Measurements from ENCODE around the gene RHOA. TPM values are rescaled to one million over a fixed set of nuclear protein-coding genes. Genes with fewer than 3 reads are reported as not detected.

The RHOA gene
- total and polyA plus RNA-seq, 2 of the 13 experiments (the other 11 are each of a cell fraction or from before 2014, with no cell fraction given) = 131 to 177 TPM

GRCh38 chr3:49421890-49422378, 10.2 kb upstream of the RHOA start (continued):
- no peak for TF ChIP-seq TBX2 (CRISPR knock-in tag; IDR thresholded peaks at IDR 0.05; ENCODE audit: borderline replicate concordance)
- no peak for TF ChIP-seq CCDC6 (CRISPR knock-in tag; IDR thresholded peaks at IDR 0.05)
- no peak for TF ChIP-seq ZNF572 (CRISPR knock-in tag; IDR thresholded peaks at IDR 0.05)
- TF ChIP-seq ZBTB42 (CRISPR knock-in tag; IDR thresholded peaks at IDR 0.05) = no peak
- TF ChIP-seq ZNF329 (CRISPR knock-in tag; IDR thresholded peaks at IDR 0.05; ENCODE audit: low read depth) = no peak
- no peak for TF ChIP-seq ZNF841 (CRISPR knock-in tag; IDR thresholded peaks at IDR 0.05; ENCODE audit: borderline replicate concordance)
- no peak for TF ChIP-seq CBX2 (IDR thresholded peaks at IDR 0.05; ENCODE audit: low read depth, low read length)
- no peak for TF ChIP-seq CBX2 (CRISPR knock-in tag; IDR thresholded peaks at IDR 0.05; ENCODE audit: low read depth)
- no peak for TF ChIP-seq ZNF891 (CRISPR knock-in tag; IDR thresholded peaks at IDR 0.05)
- no peak for TF ChIP-seq ZBTB34 (CRISPR knock-in tag; IDR thresholded peaks at IDR 0.05)
- no peak for TF ChIP-seq ZBTB39 (CRISPR knock-in tag; IDR thresholded peaks at IDR 0.05)
- no peak for TF ChIP-seq PCBP1 (IDR thresholded peaks at IDR 0.05; ENCODE audit: borderline replicate concordance, low read depth, low read length)
- no peak for TF ChIP-seq EEA1 (CRISPR knock-in tag; IDR thresholded peaks at IDR 0.05; ENCODE audit: borderline replicate concordance)
- no peak for TF ChIP-seq KLF9 (CRISPR knock-in tag; IDR thresholded peaks at IDR 0.05; ENCODE audit: low read depth)
- no peak for TF ChIP-seq ARNTL (CRISPR knock-in tag; IDR thresholded peaks at IDR 0.05)
- TF ChIP-seq CENPX (CRISPR knock-in tag; IDR thresholded peaks at IDR 0.05) = no peak
- TF ChIP-seq ATRX (CRISPR knock-in tag; IDR thresholded peaks at IDR 0.05; ENCODE audit: borderline replicate concordance) = no peak
- TF ChIP-seq ZSCAN30 (CRISPR knock-in tag; IDR thresholded peaks at IDR 0.05) = no peak
- no peak for TF ChIP-seq TERF1 (CRISPR knock-in tag; IDR thresholded peaks at IDR 0.05)
- no peak for TF ChIP-seq MTERF4 (CRISPR knock-in tag; IDR thresholded peaks at IDR 0.05)
- no peak for TF ChIP-seq ZNF138 (CRISPR knock-in tag; IDR thresholded peaks at IDR 0.05; ENCODE audit: low read depth)
- TF ChIP-seq ZNF562 (CRISPR knock-in tag; IDR thresholded peaks at IDR 0.05; ENCODE audit: borderline replicate concordance) = no peak
- TF ChIP-seq ZNF235 (CRISPR knock-in tag; IDR thresholded peaks at IDR 0.05; ENCODE audit: borderline replicate concordance) = no peak
- no peak for TF ChIP-seq ZFY (CRISPR knock-in tag; IDR thresholded peaks at IDR 0.05)
- TF ChIP-seq ZUFSP (CRISPR knock-in tag; IDR thresholded peaks at IDR 0.05; ENCODE audit: borderline replicate concordance) = no peak
